Measurements from ENCODE around the gene HNRNPA2B1. TPM values are rescaled to one million over a fixed set of nuclear protein-coding genes. Genes with fewer than 3 reads are reported as not detected.
A peak's percentile ranks its signal among the peaks of the same experiment; 100 is the strongest.

Gene HNRNPA2B1
- total RNA-seq, 1 experiment from 2014 or later = 1,101 TPM

DNA sequence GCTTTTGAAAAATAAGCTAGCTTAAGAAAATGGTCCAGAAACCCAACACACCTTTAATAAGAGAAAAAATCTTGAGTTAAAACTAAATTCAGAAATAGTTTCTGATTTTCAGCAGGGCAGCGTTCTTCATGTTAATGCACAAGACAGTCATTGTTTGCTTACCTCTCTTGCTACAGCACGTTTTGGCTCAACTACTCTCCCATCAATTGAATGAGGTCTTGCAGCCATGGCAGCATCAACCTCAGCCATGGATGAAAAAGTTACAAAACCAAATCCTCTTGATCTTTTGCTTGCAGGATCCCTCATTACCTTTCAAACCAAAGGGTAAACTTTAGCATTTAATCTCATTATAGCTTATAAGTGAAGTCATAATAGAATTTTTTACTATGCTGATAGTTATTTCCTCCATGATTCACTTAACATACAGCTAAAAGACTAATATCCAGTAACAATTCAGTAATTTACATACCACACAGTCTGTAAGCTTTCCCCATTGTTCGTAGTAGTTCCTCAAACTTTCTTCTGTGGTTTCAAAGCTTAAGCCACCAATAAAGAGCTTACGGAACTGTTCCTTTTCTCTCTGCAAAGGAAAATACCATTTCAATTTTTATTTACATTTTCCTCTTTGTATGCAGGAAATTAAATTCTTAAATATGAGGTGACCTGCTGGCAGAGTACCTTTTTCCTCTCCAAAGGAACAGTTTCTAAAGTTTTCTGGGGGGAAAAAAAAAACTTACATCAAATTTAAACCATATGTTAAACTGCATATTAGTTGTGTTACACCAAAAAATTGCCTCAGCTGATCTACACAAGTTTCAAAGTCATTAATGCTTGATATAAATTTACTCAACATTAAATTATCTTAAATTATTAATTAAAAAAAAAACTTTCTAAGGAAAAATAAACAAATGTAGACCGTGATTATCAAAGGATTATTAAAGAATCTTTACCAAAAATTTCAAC, 3.1 kb downstream of the HNRNPA2B1 start:
- peak overlapping the region; percentile 100 for H3K4me3 Mint-ChIP-seq

DNA sequence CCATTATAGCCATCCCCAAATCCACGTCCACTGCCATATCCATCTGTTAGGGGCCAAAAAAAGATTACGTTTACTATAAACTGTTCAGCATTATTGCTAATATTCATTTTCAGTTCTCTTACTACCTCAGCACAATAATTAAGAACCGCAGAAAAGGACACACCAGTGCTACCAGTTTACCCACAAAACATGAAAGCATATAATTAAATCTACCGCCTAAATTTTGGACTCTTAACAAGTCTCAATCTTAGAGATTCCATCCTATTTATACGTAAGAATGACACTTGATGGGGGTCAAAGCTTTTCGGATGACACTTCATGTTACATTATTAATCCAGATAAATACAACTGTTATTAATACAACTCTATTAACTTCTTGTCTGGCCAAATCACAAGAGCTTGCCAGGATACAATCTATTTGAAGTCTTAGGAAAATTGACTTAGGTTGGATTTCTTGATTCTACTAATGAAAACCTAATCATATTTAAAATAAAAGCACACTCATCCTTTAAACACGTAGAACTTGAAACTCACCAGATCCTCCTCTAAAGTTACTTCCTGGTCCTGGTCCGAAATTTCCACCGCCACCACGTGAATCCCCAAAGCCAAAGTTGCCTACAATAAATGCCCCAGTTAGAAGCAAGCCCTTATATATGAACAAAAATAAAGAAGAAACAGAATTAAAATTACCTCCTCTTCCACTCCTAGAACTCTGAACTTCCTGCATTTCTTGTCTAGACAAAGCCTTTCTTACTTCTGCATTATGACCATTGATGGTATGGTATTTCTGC, 4.5 kb downstream of the HNRNPA2B1 start:
- Mint-ChIP-seq H3K27ac (peak overlapping the region; percentile 59), H3K4me3 (peak overlapping the region; percentile 100), H3K4me1 (peaks cover 55% of the 10 kb centered on the region), H3K36me3 (peaks cover 89% of the 10 kb centered on the region), H3K9me3 (no peaks in the 10 kb centered on the region), H3K27me3 (ENCODE audit: low read depth) (peaks cover 3% of the 10 kb centered on the region)
- ChIA-PET POLR2A (interaction anchor here (1.2 to 4.5 kb wide), 2 partner anchors 8 to 41 kb away, joined by 4 to 35 read pairs; no protein-coding TSS in a partner anchor), CTCF (no interaction called here)
- ATAC-seq (no peak), DNase-seq (ENCODE audit: low spot score) (no peak)
- TF ChIP-seq, protein P1, sequence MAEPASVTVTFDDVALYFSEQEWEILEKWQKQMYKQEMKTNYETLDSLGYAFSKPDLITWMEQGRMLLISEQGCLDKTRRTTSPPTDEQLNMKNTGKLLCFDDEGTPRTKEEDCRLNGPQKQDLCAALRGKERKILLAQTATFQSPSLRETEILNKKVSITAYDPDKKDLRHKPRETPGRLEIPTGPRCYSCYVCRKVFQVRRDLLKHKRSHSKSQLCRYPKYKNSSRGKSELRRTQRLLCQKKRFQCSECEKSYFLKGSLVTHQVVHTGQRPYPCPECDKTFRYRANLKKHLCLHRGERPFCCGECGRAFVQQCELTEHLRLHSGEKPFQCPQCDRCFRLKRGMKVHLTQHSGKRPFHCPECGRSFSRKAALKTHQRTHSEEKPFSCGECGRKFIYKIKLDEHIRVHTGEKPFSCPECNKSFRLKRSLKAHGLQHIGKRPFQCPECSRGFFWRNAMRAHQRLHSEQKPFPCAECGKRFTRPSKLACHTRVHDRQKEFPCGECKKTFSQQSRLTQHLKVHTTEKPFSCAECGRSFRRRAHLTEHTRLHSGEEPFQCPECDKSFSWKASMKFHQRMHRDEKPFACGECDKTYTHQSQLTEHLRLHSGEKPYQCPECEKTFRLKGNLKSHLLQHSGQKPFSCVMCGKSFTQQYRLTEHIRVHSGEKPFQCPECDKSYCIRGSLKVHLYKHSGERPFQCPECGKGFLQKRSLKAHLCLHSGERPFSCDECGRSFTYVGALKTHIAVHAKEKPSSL (CRISPR knock-in tag; conservative IDR thresholded peaks at IDR 0.05) = no peak
- TF ChIP-seq, protein P2, sequence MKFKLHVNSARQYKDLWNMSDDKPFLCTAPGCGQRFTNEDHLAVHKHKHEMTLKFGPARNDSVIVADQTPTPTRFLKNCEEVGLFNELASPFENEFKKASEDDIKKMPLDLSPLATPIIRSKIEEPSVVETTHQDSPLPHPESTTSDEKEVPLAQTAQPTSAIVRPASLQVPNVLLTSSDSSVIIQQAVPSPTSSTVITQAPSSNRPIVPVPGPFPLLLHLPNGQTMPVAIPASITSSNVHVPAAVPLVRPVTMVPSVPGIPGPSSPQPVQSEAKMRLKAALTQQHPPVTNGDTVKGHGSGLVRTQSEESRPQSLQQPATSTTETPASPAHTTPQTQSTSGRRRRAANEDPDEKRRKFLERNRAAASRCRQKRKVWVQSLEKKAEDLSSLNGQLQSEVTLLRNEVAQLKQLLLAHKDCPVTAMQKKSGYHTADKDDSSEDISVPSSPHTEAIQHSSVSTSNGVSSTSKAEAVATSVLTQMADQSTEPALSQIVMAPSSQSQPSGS (CRISPR knock-in tag; IDR thresholded peaks at IDR 0.05; ENCODE audit: borderline replicate concordance, low read depth) = no peak
- peak; percentile 65 for TF ChIP-seq NFATC4 (CRISPR knock-in tag; IDR thresholded peaks at IDR 0.05)
- 0 out of 2 replicates have a peak, but pooled peaks have one; percentile 39 for TF ChIP-seq ZNF671 (CRISPR knock-in tag; IDR thresholded peaks at IDR 0.05)

More for the DNA sequence above, 3.1 kb downstream of the HNRNPA2B1 start:
- ChIA-PET CTCF (no interaction called here), POLR2A (interaction anchor here (1.1 to 4.5 kb wide), 3 partner anchors 9 to 42 kb away, joined by 3 to 35 read pairs (median 4); no protein-coding TSS in a partner anchor)
- H3K27ac Mint-ChIP-seq = peak overlapping the region; percentile 59
- DNase-seq (ENCODE audit: low spot score) (no peak), ATAC-seq (no peak)
- no peaks in the 10 kb centered on the region for H3K9me3 Mint-ChIP-seq
- H3K4me1 Mint-ChIP-seq = peaks cover 48% of the 10 kb centered on the region
- H3K36me3 Mint-ChIP-seq = peaks cover 76% of the 10 kb centered on the region
- peak; percentile 81; the same call in 1 of the 2 replicates for TF ChIP-seq EMX1 (CRISPR knock-in tag; IDR thresholded peaks at IDR 0.05)
- TF ChIP-seq PRRX2 (CRISPR knock-in tag; IDR thresholded peaks at IDR 0.05) = peak; percentile 68; the same call in 1 of the 2 replicates
- TF ChIP-seq GABPB1 (CRISPR knock-in tag; IDR thresholded peaks at IDR 0.05) = no peak
- TF ChIP-seq GTF2I (CRISPR knock-in tag; conservative IDR thresholded peaks at IDR 0.05) = no peak
- no peak for TF ChIP-seq OVOL2 (CRISPR knock-in tag; IDR thresholded peaks at IDR 0.05; ENCODE audit: borderline replicate concordance)
- TF ChIP-seq, protein P3, sequence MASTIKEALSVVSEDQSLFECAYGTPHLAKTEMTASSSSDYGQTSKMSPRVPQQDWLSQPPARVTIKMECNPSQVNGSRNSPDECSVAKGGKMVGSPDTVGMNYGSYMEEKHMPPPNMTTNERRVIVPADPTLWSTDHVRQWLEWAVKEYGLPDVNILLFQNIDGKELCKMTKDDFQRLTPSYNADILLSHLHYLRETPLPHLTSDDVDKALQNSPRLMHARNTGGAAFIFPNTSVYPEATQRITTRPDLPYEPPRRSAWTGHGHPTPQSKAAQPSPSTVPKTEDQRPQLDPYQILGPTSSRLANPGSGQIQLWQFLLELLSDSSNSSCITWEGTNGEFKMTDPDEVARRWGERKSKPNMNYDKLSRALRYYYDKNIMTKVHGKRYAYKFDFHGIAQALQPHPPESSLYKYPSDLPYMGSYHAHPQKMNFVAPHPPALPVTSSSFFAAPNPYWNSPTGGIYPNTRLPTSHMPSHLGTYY (CRISPR knock-in tag; IDR thresholded peaks at IDR 0.05) = 0 out of 2 replicates have a peak, but pooled peaks have one; percentile 59
- TF ChIP-seq, protein P2 (CRISPR knock-in tag; IDR thresholded peaks at IDR 0.05; ENCODE audit: borderline replicate concordance, low read depth) = no peak
- TF ChIP-seq, protein P4, sequence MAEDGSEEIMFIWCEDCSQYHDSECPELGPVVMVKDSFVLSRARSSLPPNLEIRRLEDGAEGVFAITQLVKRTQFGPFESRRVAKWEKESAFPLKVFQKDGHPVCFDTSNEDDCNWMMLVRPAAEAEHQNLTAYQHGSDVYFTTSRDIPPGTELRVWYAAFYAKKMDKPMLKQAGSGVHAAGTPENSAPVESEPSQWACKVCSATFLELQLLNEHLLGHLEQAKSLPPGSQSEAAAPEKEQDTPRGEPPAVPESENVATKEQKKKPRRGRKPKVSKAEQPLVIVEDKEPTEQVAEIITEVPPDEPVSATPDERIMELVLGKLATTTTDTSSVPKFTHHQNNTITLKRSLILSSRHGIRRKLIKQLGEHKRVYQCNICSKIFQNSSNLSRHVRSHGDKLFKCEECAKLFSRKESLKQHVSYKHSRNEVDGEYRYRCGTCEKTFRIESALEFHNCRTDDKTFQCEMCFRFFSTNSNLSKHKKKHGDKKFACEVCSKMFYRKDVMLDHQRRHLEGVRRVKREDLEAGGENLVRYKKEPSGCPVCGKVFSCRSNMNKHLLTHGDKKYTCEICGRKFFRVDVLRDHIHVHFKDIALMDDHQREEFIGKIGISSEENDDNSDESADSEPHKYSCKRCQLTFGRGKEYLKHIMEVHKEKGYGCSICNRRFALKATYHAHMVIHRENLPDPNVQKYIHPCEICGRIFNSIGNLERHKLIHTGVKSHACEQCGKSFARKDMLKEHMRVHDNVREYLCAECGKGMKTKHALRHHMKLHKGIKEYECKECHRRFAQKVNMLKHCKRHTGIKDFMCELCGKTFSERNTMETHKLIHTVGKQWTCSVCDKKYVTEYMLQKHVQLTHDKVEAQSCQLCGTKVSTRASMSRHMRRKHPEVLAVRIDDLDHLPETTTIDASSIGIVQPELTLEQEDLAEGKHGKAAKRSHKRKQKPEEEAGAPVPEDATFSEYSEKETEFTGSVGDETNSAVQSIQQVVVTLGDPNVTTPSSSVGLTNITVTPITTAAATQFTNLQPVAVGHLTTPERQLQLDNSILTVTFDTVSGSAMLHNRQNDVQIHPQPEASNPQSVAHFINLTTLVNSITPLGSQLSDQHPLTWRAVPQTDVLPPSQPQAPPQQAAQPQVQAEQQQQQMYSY (CRISPR knock-in tag; IDR thresholded peaks at IDR 0.05) = no peak
- TF ChIP-seq, protein P5, sequence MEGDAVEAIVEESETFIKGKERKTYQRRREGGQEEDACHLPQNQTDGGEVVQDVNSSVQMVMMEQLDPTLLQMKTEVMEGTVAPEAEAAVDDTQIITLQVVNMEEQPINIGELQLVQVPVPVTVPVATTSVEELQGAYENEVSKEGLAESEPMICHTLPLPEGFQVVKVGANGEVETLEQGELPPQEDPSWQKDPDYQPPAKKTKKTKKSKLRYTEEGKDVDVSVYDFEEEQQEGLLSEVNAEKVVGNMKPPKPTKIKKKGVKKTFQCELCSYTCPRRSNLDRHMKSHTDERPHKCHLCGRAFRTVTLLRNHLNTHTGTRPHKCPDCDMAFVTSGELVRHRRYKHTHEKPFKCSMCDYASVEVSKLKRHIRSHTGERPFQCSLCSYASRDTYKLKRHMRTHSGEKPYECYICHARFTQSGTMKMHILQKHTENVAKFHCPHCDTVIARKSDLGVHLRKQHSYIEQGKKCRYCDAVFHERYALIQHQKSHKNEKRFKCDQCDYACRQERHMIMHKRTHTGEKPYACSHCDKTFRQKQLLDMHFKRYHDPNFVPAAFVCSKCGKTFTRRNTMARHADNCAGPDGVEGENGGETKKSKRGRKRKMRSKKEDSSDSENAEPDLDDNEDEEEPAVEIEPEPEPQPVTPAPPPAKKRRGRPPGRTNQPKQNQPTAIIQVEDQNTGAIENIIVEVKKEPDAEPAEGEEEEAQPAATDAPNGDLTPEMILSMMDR (IDR thresholded peaks at IDR 0.05) = no peak
- H3K27me3 Mint-ChIP-seq (ENCODE audit: low read depth) = peaks cover 3% of the 10 kb centered on the region
